OCI-LY7 (cell line): Measurements from ENCODE around the gene DSTYK. TPM values are rescaled to one million over a fixed set of nuclear protein-coding genes. Genes with fewer than 3 reads are reported as not detected.

Experiments used
- BruUV-seq: library from RNA; stranded (reverse); fragments of 400-500 nt; replicated peaks from 2 replicates; lab custom pipeline; 2021; lab: Mats Ljungman, UMichigan
- CTCF ChIA-PET: fragments of 300-600 bp; sonication (Branson Sonifier 250); formaldehyde crosslinking; loops from one replicate; lab custom pipeline; 2022; ENCODE audit warnings: antibody characterized with exemption; ENCODE audit not compliant: unreplicated experiment; lab: Charles Lee
- POLR2A ChIA-PET: fragments of 300-600 bp; sonication (Branson Sonifier 250); formaldehyde crosslinking; loops from one replicate; lab custom pipeline; 2022; ENCODE audit warnings: antibody characterized with exemption; lab: Charles Lee
- DNase-seq: peaks from one replicate; pipeline ENCODE4 v3.0.0-alpha.2; 2015; ENCODE audit warnings: low spot score
- H2AFZ ChIP-seq: fragments of 200-600 bp; sonication (generic), shearing (Covaris generic); 2 replicates; pipeline ENCODE4 v1.6.1; 2014; ENCODE audit warnings: mild to moderate bottlenecking, antibody characterized with exemption, low read length, moderate library complexity
- H3K27ac ChIP-seq: fragments of 200-600 bp; sonication (generic); 2 replicates; pipeline ENCODE4 v1.5.1; 2014; ENCODE audit warnings: mixed run types, low read depth, mild to moderate bottlenecking, moderate library complexity, low read length, inconsistent platforms; ENCODE audit not compliant: poor library complexity, severe bottlenecking
- H3K36me3 ChIP-seq: fragments of 200-600 bp; sonication (generic); 2 replicates; pipeline ENCODE4 v1.6.1; 2014; ENCODE audit warnings: mild to moderate bottlenecking, antibody characterized with exemption, low read length, moderate library complexity, mixed read lengths; ENCODE audit not compliant: insufficient read depth
- H3K4me1 ChIP-seq: fragments of 200-600 bp; sonication (generic); 2 replicates; pipeline ENCODE4 v1.5.1; 2014; ENCODE audit warnings: mild to moderate bottlenecking, low read length; ENCODE audit not compliant: insufficient read depth, poor library complexity, severe bottlenecking
- H3K4me2 ChIP-seq: fragments of 200-600 bp; sonication (generic); 2 replicates; pipeline ENCODE4 v1.6.1; 2014; ENCODE audit warnings: mild to moderate bottlenecking, low read length
- H3K4me3 ChIP-seq: fragments of 200-600 bp; sonication (generic); 2 replicates; pipeline ENCODE4 v1.5.1; 2014; ENCODE audit warnings: mild to moderate bottlenecking, low read depth, low read length; ENCODE audit not compliant: poor library complexity, severe bottlenecking
- H3K79me2 ChIP-seq: fragments of 200-600 bp; sonication (generic); 2 replicates; pipeline ENCODE4 v1.6.1; 2016; ENCODE audit warnings: low read depth, mild to moderate bottlenecking, low read length, moderate library complexity, mixed read lengths; ENCODE audit not compliant: insufficient read depth
- H3K9me2 ChIP-seq: fragments of 200-600 bp; sonication (generic); 2 replicates; pipeline ENCODE4 v1.6.1; 2016; ENCODE audit warnings: mild to moderate bottlenecking, low read length, mixed read lengths; ENCODE audit not compliant: insufficient read depth
- H3K9me3 ChIP-seq: fragments of 200-600 bp; sonication (generic); 2 replicates; pipeline ENCODE4 v1.6.1; 2014; ENCODE audit warnings: mild to moderate bottlenecking, mixed run types, low read length, mixed read lengths
- H4K20me1 ChIP-seq: fragments of 200-600 bp; sonication (generic); 2 replicates; pipeline ENCODE4 v1.6.1; 2014; ENCODE audit warnings: mild to moderate bottlenecking, antibody characterized with exemption, low read length, moderate library complexity, mixed read lengths; ENCODE audit not compliant: insufficient read depth
- EZH2phosphoT487 ChIP-seq: fragments of 200-600 bp; sonication (generic); IDR thresholded peaks from 2 replicates; pipeline ENCODE4 v1.6.1; 2018; ENCODE audit warnings: low read depth, borderline replicate concordance, mild to moderate bottlenecking, mixed run types, antibody characterized with exemption, low read length, moderate library complexity, mixed read lengths
- intact Hi-C: fragments of 100-400 bp; cut with micrococcal nuclease; formaldehyde crosslinking; loops from one replicate; pipeline ENCODE4 v1.10.0; 2022; ENCODE audit not compliant: unreplicated experiment
- total RNA-seq, 2 experiments: library from RNA; depleted of rRNA in 1 of 2; stranded (reverse); fragments of >200 nt in 1 of 2; shearing (Covaris generic) in 1 of 2; gene quantifications; 2 replicates each; pipeline ENCODE4 v1.2.3, GENCODE V29; 2014 to 2022
- TF ChIP-seq, protein P1 (sequence below): fragments of 200-600 bp; sonication (generic); conservative IDR thresholded peaks from 2 replicates; pipeline ENCODE4 v1.5.1; 2014; ENCODE audit warnings: mild to moderate bottlenecking, antibody characterized with exemption, low read length, moderate library complexity, mixed read lengths

Gene DSTYK
- total RNA-seq, 2 experiments from 2014 or later, result 4.7 to 6.6 TPM

DNA sequence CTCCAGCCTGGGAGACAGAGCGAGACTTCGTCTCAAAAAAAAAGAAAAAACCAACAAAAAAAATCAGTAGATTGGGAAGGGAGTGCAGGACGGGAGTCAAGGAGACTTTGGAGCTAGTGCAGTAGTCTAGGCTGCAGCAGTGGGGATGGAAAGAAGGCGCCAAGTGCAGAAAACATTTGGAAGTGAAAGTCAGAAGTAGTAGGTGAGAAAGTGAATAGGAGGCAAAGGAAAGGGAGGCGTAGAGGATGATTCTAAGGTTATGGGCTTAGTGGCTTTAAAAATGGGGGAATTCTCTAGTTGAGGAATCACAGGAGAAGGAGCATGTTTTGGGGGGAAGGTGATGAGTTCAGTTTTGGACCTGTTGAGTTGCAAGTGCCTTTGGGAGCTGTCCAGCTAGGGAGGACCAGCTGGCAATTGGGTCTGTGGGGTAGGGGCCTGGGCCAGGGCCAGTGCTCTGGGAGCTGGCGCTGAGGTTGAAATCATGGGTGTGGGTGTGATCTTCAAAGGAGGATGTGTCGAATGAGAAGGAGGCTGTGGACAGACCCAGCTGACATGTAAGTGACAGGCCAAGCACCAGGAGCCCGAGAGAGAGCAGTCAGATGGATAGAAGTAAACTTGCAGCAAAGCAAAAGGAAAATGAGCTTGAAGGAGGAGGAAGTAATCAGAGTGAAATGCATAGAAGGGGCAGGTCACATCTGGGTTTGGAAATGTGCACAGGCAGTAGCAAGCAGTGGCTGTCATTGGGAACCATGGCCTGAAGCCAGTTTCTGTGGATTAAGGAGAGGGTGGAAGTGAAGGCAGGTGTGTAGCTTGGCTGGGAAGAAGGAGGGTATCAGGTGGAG lies 32.1 kb upstream of the DSTYK start:
- BruUV-seq, result no TSS peak
- Histone ChIP-seq H2AFZ (no peak overlapping the region), H3K79me2 (no peaks in the 10 kb centered on the region), H3K4me3 (no peak overlapping the region), H3K4me1 (peaks cover 1% of the 10 kb centered on the region), H3K9me3 (no peaks in the 10 kb centered on the region), H3K9me2 (no peaks in the 10 kb centered on the region), H3K36me3 (no peaks in the 10 kb centered on the region), H3K27ac (no peak overlapping the region), H4K20me1 (no peaks in the 10 kb centered on the region), H3K4me2 (no peak overlapping the region)
- ChIA-PET CTCF (no interaction called here), POLR2A (interaction anchor here (1.2 kb wide), 1 partner anchor 16 kb away, joined by 3 read pairs; no protein-coding TSS in a partner anchor)
- TF ChIP-seq, protein P1, sequence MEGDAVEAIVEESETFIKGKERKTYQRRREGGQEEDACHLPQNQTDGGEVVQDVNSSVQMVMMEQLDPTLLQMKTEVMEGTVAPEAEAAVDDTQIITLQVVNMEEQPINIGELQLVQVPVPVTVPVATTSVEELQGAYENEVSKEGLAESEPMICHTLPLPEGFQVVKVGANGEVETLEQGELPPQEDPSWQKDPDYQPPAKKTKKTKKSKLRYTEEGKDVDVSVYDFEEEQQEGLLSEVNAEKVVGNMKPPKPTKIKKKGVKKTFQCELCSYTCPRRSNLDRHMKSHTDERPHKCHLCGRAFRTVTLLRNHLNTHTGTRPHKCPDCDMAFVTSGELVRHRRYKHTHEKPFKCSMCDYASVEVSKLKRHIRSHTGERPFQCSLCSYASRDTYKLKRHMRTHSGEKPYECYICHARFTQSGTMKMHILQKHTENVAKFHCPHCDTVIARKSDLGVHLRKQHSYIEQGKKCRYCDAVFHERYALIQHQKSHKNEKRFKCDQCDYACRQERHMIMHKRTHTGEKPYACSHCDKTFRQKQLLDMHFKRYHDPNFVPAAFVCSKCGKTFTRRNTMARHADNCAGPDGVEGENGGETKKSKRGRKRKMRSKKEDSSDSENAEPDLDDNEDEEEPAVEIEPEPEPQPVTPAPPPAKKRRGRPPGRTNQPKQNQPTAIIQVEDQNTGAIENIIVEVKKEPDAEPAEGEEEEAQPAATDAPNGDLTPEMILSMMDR, result no peak
- TF ChIP-seq EZH2phosphoT487, result no peak
- DNase-seq, result no peak
- intact Hi-C loops, result no loop called here

DNA sequence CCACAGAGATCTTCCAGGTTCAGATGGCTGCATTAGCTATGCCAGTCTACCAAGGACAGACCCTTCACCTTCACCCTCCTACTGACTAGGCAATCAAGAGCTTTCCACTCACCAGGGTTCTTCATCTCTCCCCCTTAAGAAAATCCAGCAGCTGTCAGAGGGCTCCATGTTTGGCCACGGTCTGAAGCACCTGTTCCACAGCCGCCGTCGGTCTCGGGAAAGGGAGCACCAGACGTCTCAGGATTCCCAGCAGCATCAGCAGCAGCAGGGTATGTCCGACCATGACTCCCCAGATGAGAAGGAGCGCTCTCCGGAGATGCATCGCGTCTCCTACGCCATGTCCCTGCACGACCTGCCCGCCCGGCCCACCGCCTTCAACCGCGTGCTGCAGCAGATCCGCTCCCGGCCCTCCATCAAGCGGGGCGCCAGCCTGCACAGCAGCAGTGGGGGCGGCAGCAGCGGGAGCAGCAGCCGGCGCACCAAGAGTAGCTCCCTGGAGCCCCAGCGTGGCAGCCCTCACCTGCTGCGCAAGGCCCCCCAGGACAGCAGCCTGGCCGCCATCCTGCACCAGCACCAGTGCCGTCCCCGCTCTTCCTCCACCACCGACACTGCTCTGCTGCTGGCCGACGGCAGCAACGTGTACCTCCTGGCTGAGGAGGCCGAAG lies 30.0 kb upstream of the DSTYK start:
- Histone ChIP-seq H3K9me2 (no peaks in the 10 kb centered on the region), H3K79me2 (no peaks in the 10 kb centered on the region), H3K4me1 (peaks cover 6% of the 10 kb centered on the region), H3K4me2 (no peak overlapping the region), H3K27ac (no peak overlapping the region), H3K4me3 (no peak overlapping the region), H2AFZ (no peak overlapping the region), H4K20me1 (no peaks in the 10 kb centered on the region), H3K36me3 (no peaks in the 10 kb centered on the region), H3K9me3 (no peaks in the 10 kb centered on the region)
- intact Hi-C loops, result no loop called here
- no TSS peak for BruUV-seq
- CTCF ChIA-PET, result no interaction called here
- TF ChIP-seq EZH2phosphoT487, result no peak
- TF ChIP-seq, protein P1, result no peak
- no peak for DNase-seq
- POLR2A ChIA-PET, result interaction anchor here (2.8 kb wide), 1 partner anchor 11 kb away, joined by 10 read pairs; no protein-coding TSS in a partner anchor
